ENCODE data around the gene WNK4. TPM values are rescaled to one million over a fixed set of nuclear protein-coding genes. Genes with fewer than 3 reads are reported as not detected.
A peak's percentile ranks its signal among the peaks of the same experiment; 100 is the strongest.
"Not testable (repeated sequence)": the region's sequence is repeated elsewhere in the genome, so short reads cannot be mapped to it uniquely, and the experiment has no call there.

The WNK4 gene
- polyA plus RNA-seq, 3 donors = 8.7 to 11.2 (median 11.0) TPM

GRCh38 chr17:42769964-42770363, 10.4 kb upstream of the WNK4 start:
- not testable (repeated sequence) for DNase-seq (ENCODE audit: low read depth in 3 of 3, low spot score in 2 of 3)

GRCh38 chr17:42772945-42773289, 7.5 kb upstream of the WNK4 start:
- DNase-seq (ENCODE audit: low read depth in 3 of 3, low spot score in 2 of 3) = no peak

GRCh38 chr17:42773290-42774035, 6.9 kb upstream of the WNK4 start, which contains the start of gene VPS25:
Gene VPS25 (plus strand): TSS chr17:42773449. CDS start chr17:42773476, 27 bp downstream.
- peak in 2 of 3 donors; percentile 68 to 71 for DNase-seq (ENCODE audit: low read depth in 3 of 3, low spot score in 2 of 3)

GRCh38 chr17:42774066-42774745, 6.2 kb upstream of the WNK4 start:
- no peak for DNase-seq (ENCODE audit: low read depth in 3 of 3, low spot score in 2 of 3)

- DNase-seq (ENCODE audit: low read depth in 3 of 3, low spot score in 2 of 3) = no peak
Observed at GRCh38 chr17:42775534-42776098, 4.8 kb upstream of the WNK4 start.

GRCh38 chr17:42778570-42778969, 1.8 kb upstream of the WNK4 start:
- no peak for DNase-seq (ENCODE audit: low read depth in 3 of 3, low spot score in 2 of 3)

- DNase-seq (ENCODE audit: low read depth in 3 of 3, low spot score in 2 of 3) = no peak
Observed at GRCh38 chr17:42779304-42779935, 990 bp upstream of the WNK4 start.

GRCh38 chr17:42780851-42781638, 635 bp downstream of the WNK4 start:
- no peak for DNase-seq (ENCODE audit: low read depth in 3 of 3, low spot score in 2 of 3)

GRCh38 chr17:42781639-42782165, 1.3 kb downstream of the WNK4 start:
- no peak for DNase-seq (ENCODE audit: low read depth in 3 of 3, low spot score in 2 of 3)

GRCh38 chr17:42782166-42783061, 2.0 kb downstream of the WNK4 start:
- DNase-seq (ENCODE audit: low read depth in 3 of 3, low spot score in 2 of 3) = no peak

GRCh38 chr17:42783062-42783790, 2.8 kb downstream of the WNK4 start:
- DNase-seq (ENCODE audit: low read depth in 3 of 3, low spot score in 2 of 3) = no peak

GRCh38 chr17:42783791-42784138, 3.4 kb downstream of the WNK4 start:
- DNase-seq (ENCODE audit: low read depth in 3 of 3, low spot score in 2 of 3) = no peak

GRCh38 chr17:42784409-42784808, 4.0 kb downstream of the WNK4 start:
- DNase-seq (ENCODE audit: low read depth in 3 of 3, low spot score in 2 of 3) = no peak

- DNase-seq (ENCODE audit: low read depth in 3 of 3, low spot score in 2 of 3) = no peak
Observed at GRCh38 chr17:42784811-42785592, 4.6 kb downstream of the WNK4 start.

GRCh38 chr17:42787266-42787665, 6.9 kb downstream of the WNK4 start:
- DNase-seq (ENCODE audit: low read depth in 3 of 3, low spot score in 2 of 3) = no peak

- no peak for DNase-seq (ENCODE audit: low read depth in 3 of 3, low spot score in 2 of 3)
Observed at GRCh38 chr17:42791948-42792347, 11.5 kb downstream of the WNK4 start.

- DNase-seq (ENCODE audit: low read depth in 3 of 3, low spot score in 2 of 3) = no peak
Observed at GRCh38 chr17:42792545-42792944, 12.1 kb downstream of the WNK4 start.

GRCh38 chr17:42795061-42795460, 14.7 kb downstream of the WNK4 start:
- DNase-seq (ENCODE audit: low read depth in 3 of 3, low spot score in 2 of 3) = no peak

Measured in right renal cortex interstitium (tissue), 3 donors.